OCI-LY7 (cell line): ENCODE data around the gene GDE1. TPM values are rescaled to one million over a fixed set of nuclear protein-coding genes. Genes with fewer than 3 reads are reported as not detected.

Source experiments
- BruUV-seq: library from RNA; stranded (reverse); fragments of 400-500 nt; replicated peaks from 2 replicates; lab custom pipeline; 2021; lab: Mats Ljungman, UMichigan
- CTCF ChIA-PET: fragments of 300-600 bp; sonication (Branson Sonifier 250); formaldehyde crosslinking; loops from one replicate; lab custom pipeline; 2022; ENCODE audit warnings: antibody characterized with exemption; ENCODE audit not compliant: unreplicated experiment; lab: Charles Lee
- POLR2A ChIA-PET: fragments of 300-600 bp; sonication (Branson Sonifier 250); formaldehyde crosslinking; loops from one replicate; lab custom pipeline; 2022; ENCODE audit warnings: antibody characterized with exemption; lab: Charles Lee
- DNase-seq: peaks from one replicate; pipeline ENCODE4 v3.0.0-alpha.2; 2015; ENCODE audit warnings: low spot score
- H2AFZ ChIP-seq: fragments of 200-600 bp; sonication (generic), shearing (Covaris generic); 2 replicates; pipeline ENCODE4 v1.6.1; 2014; ENCODE audit warnings: mild to moderate bottlenecking, antibody characterized with exemption, low read length, moderate library complexity
- H3K27ac ChIP-seq: fragments of 200-600 bp; sonication (generic); 2 replicates; pipeline ENCODE4 v1.5.1; 2014; ENCODE audit warnings: mixed run types, low read depth, mild to moderate bottlenecking, moderate library complexity, low read length, inconsistent platforms; ENCODE audit not compliant: poor library complexity, severe bottlenecking
- H3K36me3 ChIP-seq: fragments of 200-600 bp; sonication (generic); 2 replicates; pipeline ENCODE4 v1.6.1; 2014; ENCODE audit warnings: mild to moderate bottlenecking, antibody characterized with exemption, low read length, moderate library complexity, mixed read lengths; ENCODE audit not compliant: insufficient read depth
- H3K4me1 ChIP-seq: fragments of 200-600 bp; sonication (generic); 2 replicates; pipeline ENCODE4 v1.5.1; 2014; ENCODE audit warnings: mild to moderate bottlenecking, low read length; ENCODE audit not compliant: insufficient read depth, poor library complexity, severe bottlenecking
- H3K4me2 ChIP-seq: fragments of 200-600 bp; sonication (generic); 2 replicates; pipeline ENCODE4 v1.6.1; 2014; ENCODE audit warnings: mild to moderate bottlenecking, low read length
- H3K4me3 ChIP-seq: fragments of 200-600 bp; sonication (generic); 2 replicates; pipeline ENCODE4 v1.5.1; 2014; ENCODE audit warnings: mild to moderate bottlenecking, low read depth, low read length; ENCODE audit not compliant: poor library complexity, severe bottlenecking
- H3K79me2 ChIP-seq: fragments of 200-600 bp; sonication (generic); 2 replicates; pipeline ENCODE4 v1.6.1; 2016; ENCODE audit warnings: low read depth, mild to moderate bottlenecking, low read length, moderate library complexity, mixed read lengths; ENCODE audit not compliant: insufficient read depth
- H3K9me2 ChIP-seq: fragments of 200-600 bp; sonication (generic); 2 replicates; pipeline ENCODE4 v1.6.1; 2016; ENCODE audit warnings: mild to moderate bottlenecking, low read length, mixed read lengths; ENCODE audit not compliant: insufficient read depth
- H3K9me3 ChIP-seq: fragments of 200-600 bp; sonication (generic); 2 replicates; pipeline ENCODE4 v1.6.1; 2014; ENCODE audit warnings: mild to moderate bottlenecking, mixed run types, low read length, mixed read lengths
- H4K20me1 ChIP-seq: fragments of 200-600 bp; sonication (generic); 2 replicates; pipeline ENCODE4 v1.6.1; 2014; ENCODE audit warnings: mild to moderate bottlenecking, antibody characterized with exemption, low read length, moderate library complexity, mixed read lengths; ENCODE audit not compliant: insufficient read depth
- CTCF ChIP-seq: fragments of 200-600 bp; sonication (generic); conservative IDR thresholded peaks from 2 replicates; pipeline ENCODE4 v1.5.1; 2014; ENCODE audit warnings: mild to moderate bottlenecking, antibody characterized with exemption, low read length, moderate library complexity, mixed read lengths
- EZH2phosphoT487 ChIP-seq: fragments of 200-600 bp; sonication (generic); IDR thresholded peaks from 2 replicates; pipeline ENCODE4 v1.6.1; 2018; ENCODE audit warnings: low read depth, borderline replicate concordance, mild to moderate bottlenecking, mixed run types, antibody characterized with exemption, low read length, moderate library complexity, mixed read lengths
- intact Hi-C: fragments of 100-400 bp; cut with micrococcal nuclease; formaldehyde crosslinking; loops from one replicate; pipeline ENCODE4 v1.10.0; 2022; ENCODE audit not compliant: unreplicated experiment
- total RNA-seq, 2 experiments: library from RNA; depleted of rRNA in 1 of 2; stranded (reverse); fragments of >200 nt in 1 of 2; shearing (Covaris generic) in 1 of 2; gene quantifications; 2 replicates each; pipeline ENCODE4 v1.2.3, GENCODE V29; 2014 to 2022

The GDE1 gene
- total RNA-seq, 2 experiments from 2014 or later: 23.4 to 30.8 TPM

- no peaks in the 10 kb centered on the region for H3K36me3 ChIP-seq
- H3K9me3 ChIP-seq: no peaks in the 10 kb centered on the region
- ChIA-PET POLR2A (no interaction called here), CTCF (no interaction called here)
- H3K79me2 ChIP-seq: no peaks in the 10 kb centered on the region
- BruUV-seq: no TSS peak
- DNase-seq: no peak
- H3K4me1 ChIP-seq: no peaks in the 10 kb centered on the region
- H2AFZ ChIP-seq: no peak overlapping the region
- TF ChIP-seq EZH2phosphoT487 (no peak), CTCF (no peak)
- H3K27ac ChIP-seq: no peak overlapping the region
- H4K20me1 ChIP-seq: no peaks in the 10 kb centered on the region
- no peaks in the 10 kb centered on the region for H3K9me2 ChIP-seq
- H3K4me3 ChIP-seq: no peak overlapping the region
- intact Hi-C loops: no loop called here
- H3K4me2 ChIP-seq: no peak overlapping the region
These were observed 63.0 kb downstream of the GDE1 start for GRCh38 chr16:19458722-19459379.

Other genes starting within 250 kb of the GDE1 start
- not detected in 2 replicates for gene CLEC19A, start 236.4 kb downstream of the GDE1 start, total RNA-seq (2014; rRNA removed; shearing (Covaris generic))
- gene CLEC19A, start 236.4 kb downstream of the GDE1 start, total RNA-seq (2022): not detected in 2 replicates
- not detected in 2 replicates for gene TMC5, start 104.2 kb downstream of the GDE1 start, total RNA-seq (2014; rRNA removed; shearing (Covaris generic))
- 0.18 TPM in 1 of 2 replicates, not detected in the other for gene TMC5, start 104.2 kb downstream of the GDE1 start, total RNA-seq (2022)
- 22.6 and 29.2 TPM in 2 replicates for gene CCP110, start 1.8 kb upstream of the GDE1 start, total RNA-seq (2014; rRNA removed; shearing (Covaris generic))
- gene CCP110, start 1.8 kb upstream of the GDE1 start, total RNA-seq (2022): 38.4 and 49.9 TPM in 2 replicates
- 13.1 and 16.5 TPM in 2 replicates for gene VPS35L, start 33.6 kb upstream of the GDE1 start, total RNA-seq (2014; rRNA removed; shearing (Covaris generic))
- gene VPS35L, start 33.6 kb upstream of the GDE1 start, total RNA-seq (2022): 59.9 and 65.2 TPM in 2 replicates
- 19.7 and 37.9 TPM in 2 replicates for gene KNOP1, start 196.1 kb upstream of the GDE1 start, total RNA-seq (2014; rRNA removed; shearing (Covaris generic))
- gene KNOP1, start 196.1 kb upstream of the GDE1 start, total RNA-seq (2022): 30.0 and 33.2 TPM in 2 replicates
- 1.3 and 2.2 TPM in 2 replicates for gene IQCK, start 196.2 kb upstream of the GDE1 start, total RNA-seq (2014; rRNA removed; shearing (Covaris generic))
- gene IQCK, start 196.2 kb upstream of the GDE1 start, total RNA-seq (2022): 2.7 and 4.3 TPM in 2 replicates